Caco-2 (cell line): ENCODE data around the gene COMMD8. TPM values are rescaled to one million over a fixed set of nuclear protein-coding genes. Genes with fewer than 3 reads are reported as not detected.
A peak's percentile ranks its signal among the peaks of the same experiment; 100 is the strongest.

Experiments used
- BruUV-seq: library from RNA; stranded (reverse); fragments of 400-500 nt; replicated peaks from 2 replicates; lab custom pipeline; 2021; lab: Mats Ljungman, UMichigan
- CTCF ChIA-PET: fragments of 300-600 bp; sonication (Branson Sonifier 250); formaldehyde crosslinking; loops from one replicate; lab custom pipeline; 2022; ENCODE audit warnings: antibody characterized with exemption; lab: Charles Lee
- POLR2A ChIA-PET: fragments of 300-600 bp; sonication (Branson Sonifier 250); formaldehyde crosslinking; loops from one replicate; lab custom pipeline; 2022; ENCODE audit warnings: antibody characterized with exemption; lab: Charles Lee
- DNase-seq, 2 experiments: peaks; one replicate each; pipeline versions ENCODE4 v3.0.0 to v3.0.0-alpha.2; 2020 to 2022
- H3K27me3 ChIP-seq: replicated peaks from 2 replicates; pipeline ENCODE4 v1.6.0; 2011; ENCODE audit warnings: low read length; ENCODE audit not compliant: control insufficient read depth, insufficient read depth
- H3K36me3 ChIP-seq: 2 replicates; pipeline ENCODE4 v1.5.1; 2011; ENCODE audit warnings: low read length; ENCODE audit not compliant: control insufficient read depth, insufficient read depth
- H3K4me1 ChIP-seq: fragments of 250-450 bp; sonication (Bioruptor Pico); 2 replicates; pipeline ENCODE4 v1.5.1; 2020; ENCODE audit warnings: mild to moderate bottlenecking
- H3K4me3 ChIP-seq: 2 replicates; pipeline ENCODE4 v1.5.1; 2011; ENCODE audit warnings: low read depth, mild to moderate bottlenecking, control low read depth, low read length
- H3K9me3 ChIP-seq: fragments of 250-450 bp; sonication (Bioruptor Pico); 2 replicates; pipeline ENCODE4 v1.5.1; 2020; ENCODE audit warnings: mild to moderate bottlenecking, moderate library complexity
- H3K27ac Mint-ChIP-seq: one replicate; pipeline ENCODE4 v1.8.0; 2022; ENCODE audit warnings: mixed read lengths; ENCODE audit not compliant: unreplicated experiment
- H3K27me3 Mint-ChIP-seq: one replicate; pipeline ENCODE4 v1.8.0; 2022; ENCODE audit warnings: mixed read lengths; ENCODE audit not compliant: insufficient read depth, unreplicated experiment
- H3K36me3 Mint-ChIP-seq: one replicate; pipeline ENCODE4 v1.8.0; 2022; ENCODE audit warnings: mild to moderate bottlenecking, mixed read lengths; ENCODE audit not compliant: insufficient read depth, unreplicated experiment
- H3K4me1 Mint-ChIP-seq: one replicate; pipeline ENCODE4 v1.8.0; 2022; ENCODE audit warnings: low read depth, mixed read lengths; ENCODE audit not compliant: unreplicated experiment
- H3K4me3 Mint-ChIP-seq: one replicate; pipeline ENCODE4 v1.8.0; 2022; ENCODE audit warnings: mild to moderate bottlenecking, moderate library complexity, mixed read lengths; ENCODE audit not compliant: unreplicated experiment
- H3K9me3 Mint-ChIP-seq: one replicate; pipeline ENCODE4 v1.8.0; 2022; ENCODE audit warnings: mixed read lengths; ENCODE audit not compliant: unreplicated experiment
- CTCF ChIP-seq, 2 experiments: fragments of 200-600 bp in 1 of 2; IDR thresholded peaks; 1 replicate in 1 of 2; 2 replicates in 1 of 2; pipeline versions ENCODE4 v1.5.1 to v1.8.0; 2011 to 2022; ENCODE audit warnings: antibody characterized with exemption in 1 of 2, control low read depth in 1 of 2, inconsistent platforms in 1 of 2, low read depth in 1 of 2, low read length in 1 of 2, mild to moderate bottlenecking in 1 of 2, moderate library complexity in 1 of 2; ENCODE audit not compliant: insufficient read depth in 1 of 2, severe bottlenecking in 1 of 2, unreplicated experiment in 1 of 2
- intact Hi-C: fragments of 100-400 bp; cut with micrococcal nuclease; formaldehyde crosslinking; loops from one replicate; pipeline ENCODE4 v1.10.0; 2022; ENCODE audit not compliant: unreplicated experiment
- total RNA-seq: library from RNA; stranded (reverse); gene quantifications from 2 replicates; pipeline ENCODE4 v1.2.3, GENCODE V29; 2022

COMMD8 gene
- total RNA-seq, 1 experiment from 2014 or later, result 38.8 TPM

GRCh38 chr4:47484168-47484567 is 20.7 kb upstream of the COMMD8 start:
- Mint-ChIP-seq H3K27ac (peak overlapping the region; percentile 99), H3K4me1 (peaks cover under 1% of the 10 kb centered on the region), H3K36me3 (peaks cover 7% of the 10 kb centered on the region), H3K4me3 (peak overlapping the region; percentile 100), H3K9me3 (no peaks in the 10 kb centered on the region), H3K27me3 (no peaks in the 10 kb centered on the region)
- intact Hi-C loops, result no loop called here
- Histone ChIP-seq H3K4me1 (peaks cover 18% of the 10 kb centered on the region), H3K36me3 (no peaks in the 10 kb centered on the region), H3K27me3 (no peaks in the 10 kb centered on the region), H3K4me3 (no peak overlapping the region), H3K9me3 (no peaks in the 10 kb centered on the region)
- no peak for TF ChIP-seq CTCF (IDR thresholded peaks at IDR 0.05; ENCODE audit: insufficient read depth in 1 of 2, low read depth in 1 of 2, low read length in 1 of 2, severe bottlenecking in 1 of 2, unreplicated experiment in 1 of 2)
- BruUV-seq, result no TSS peak
- DNase-seq, result peak; percentile 34 to 40
- ChIA-PET CTCF (interaction anchor here (0.6 to 2.5 kb wide), 3 partner anchors 12 to 60 kb away, joined by 3 to 23 read pairs (median 5); partner anchors contain the start of gene COMMD8), POLR2A (interaction anchor here (0.5 to 2.4 kb wide), 2 partner anchors 9 to 11 kb away, joined by 4 to 11 read pairs; no protein-coding TSS in a partner anchor)

GRCh38 chr4:47483745-47484144 is 20.2 kb upstream of the COMMD8 start:
- no peaks in the 10 kb centered on the region for H3K27me3 Mint-ChIP-seq
- H3K36me3 ChIP-seq, result no peaks in the 10 kb centered on the region
- peak overlapping the region; percentile 99 for H3K27ac Mint-ChIP-seq
- no peaks in the 10 kb centered on the region for H3K9me3 Mint-ChIP-seq
- no peak overlapping the region for H3K4me3 ChIP-seq
- peaks cover 7% of the 10 kb centered on the region for H3K36me3 Mint-ChIP-seq
- DNase-seq, result peak; percentile 26 to 31
- peaks cover 4% of the 10 kb centered on the region for H3K4me1 Mint-ChIP-seq
- no peaks in the 10 kb centered on the region for H3K9me3 ChIP-seq
- BruUV-seq, result no TSS peak
- ChIA-PET POLR2A (interaction anchor here (2.4 kb wide), 1 partner anchor 11 kb away, joined by 11 read pairs; no protein-coding TSS in a partner anchor), CTCF (interaction anchor here (0.6 to 2.5 kb wide), 3 partner anchors 12 to 59 kb away, joined by 3 to 23 read pairs (median 5); partner anchors contain the start of gene COMMD8)
- H3K4me1 ChIP-seq, result peaks cover 18% of the 10 kb centered on the region
- peak overlapping the region; percentile 100 for H3K4me3 Mint-ChIP-seq
- no peak for TF ChIP-seq CTCF (IDR thresholded peaks at IDR 0.05; ENCODE audit: insufficient read depth in 1 of 2, low read depth in 1 of 2, low read length in 1 of 2, severe bottlenecking in 1 of 2, unreplicated experiment in 1 of 2)
- intact Hi-C loops, result no loop called here
- H3K27me3 ChIP-seq, result no peaks in the 10 kb centered on the region

- Histone ChIP-seq H3K9me3 (no peaks in the 10 kb centered on the region), H3K4me1 (peaks cover 18% of the 10 kb centered on the region), H3K36me3 (no peaks in the 10 kb centered on the region), H3K27me3 (no peaks in the 10 kb centered on the region), H3K4me3 (no peak overlapping the region)
- no peak for DNase-seq
- peaks cover 7% of the 10 kb centered on the region for H3K36me3 Mint-ChIP-seq
- no peaks in the 10 kb centered on the region for H3K9me3 Mint-ChIP-seq
- peaks cover 8% of the 10 kb centered on the region for H3K4me1 Mint-ChIP-seq
- H3K27ac Mint-ChIP-seq, result no peak overlapping the region
- CTCF ChIA-PET, result interaction anchor here (1.6 kb wide), 1 partner anchor 19 kb away, joined by 3 read pairs; the partner anchor contains the start of gene COMMD8
- intact Hi-C loops, result no loop called here
- TF ChIP-seq CTCF (IDR thresholded peaks at IDR 0.05; ENCODE audit: insufficient read depth in 1 of 2, low read depth in 1 of 2, low read length in 1 of 2, severe bottlenecking in 1 of 2, unreplicated experiment in 1 of 2), result no peak
- no peaks in the 10 kb centered on the region for H3K27me3 Mint-ChIP-seq
- no TSS peak for BruUV-seq
- H3K4me3 Mint-ChIP-seq, result no peak overlapping the region
- POLR2A ChIA-PET, result no interaction called here
Measured at GRCh38 chr4:47482326-47482725, 18.8 kb upstream of the COMMD8 start.
